ENCODE data around the gene PEAK1.

The PEAK1 gene

GRCh38 chr15:77295446-77295845 lies 124.5 kb downstream of the PEAK1 start:
- H3K27ac ChIP-seq: no peak overlapping the region
- no peak for TF ChIP-seq CTCF (conservative IDR thresholded peaks at IDR 0.05)
- TF ChIP-seq ZFX (IDR thresholded peaks at IDR 0.05): no peak

GRCh38 chr15:77292969-77293558 lies 126.8 kb downstream of the PEAK1 start:
- H3K27ac ChIP-seq: no peak overlapping the region
- no peak for TF ChIP-seq CTCF (conservative IDR thresholded peaks at IDR 0.05)
- TF ChIP-seq ZFX (IDR thresholded peaks at IDR 0.05): no peak

GRCh38 chr15:77291107-77291506 lies 128.8 kb downstream of the PEAK1 start:
- no peak overlapping the region for H3K27ac ChIP-seq
- TF ChIP-seq CTCF (conservative IDR thresholded peaks at IDR 0.05): no peak
- no peak for TF ChIP-seq ZFX (IDR thresholded peaks at IDR 0.05)

GRCh38 chr15:77287385-77287784 lies 132.5 kb downstream of the PEAK1 start:
- no peak for TF ChIP-seq ZFX (IDR thresholded peaks at IDR 0.05)
- no peak for TF ChIP-seq CTCF (conservative IDR thresholded peaks at IDR 0.05)
- no peak overlapping the region for H3K27ac ChIP-seq

GRCh38 chr15:77285057-77285997 lies 134.6 kb downstream of the PEAK1 start:
- no peak for TF ChIP-seq CTCF (conservative IDR thresholded peaks at IDR 0.05)
- TF ChIP-seq ZFX (IDR thresholded peaks at IDR 0.05): no peak
- H3K27ac ChIP-seq: no peak overlapping the region

GRCh38 chr15:77282333-77282732 lies 137.6 kb downstream of the PEAK1 start:
- no peak overlapping the region for H3K27ac ChIP-seq
- no peak for TF ChIP-seq ZFX (IDR thresholded peaks at IDR 0.05)
- TF ChIP-seq CTCF (conservative IDR thresholded peaks at IDR 0.05): no peak

- TF ChIP-seq ZFX (IDR thresholded peaks at IDR 0.05) (no peak), CTCF (conservative IDR thresholded peaks at IDR 0.05) (no peak)
- H3K27ac ChIP-seq: no peak overlapping the region
Measured at GRCh38 chr15:77276943-77277342, 143.0 kb downstream of the PEAK1 start.
